ENCODE data around the gene KCNIP1.

The KCNIP1 gene

DNA sequence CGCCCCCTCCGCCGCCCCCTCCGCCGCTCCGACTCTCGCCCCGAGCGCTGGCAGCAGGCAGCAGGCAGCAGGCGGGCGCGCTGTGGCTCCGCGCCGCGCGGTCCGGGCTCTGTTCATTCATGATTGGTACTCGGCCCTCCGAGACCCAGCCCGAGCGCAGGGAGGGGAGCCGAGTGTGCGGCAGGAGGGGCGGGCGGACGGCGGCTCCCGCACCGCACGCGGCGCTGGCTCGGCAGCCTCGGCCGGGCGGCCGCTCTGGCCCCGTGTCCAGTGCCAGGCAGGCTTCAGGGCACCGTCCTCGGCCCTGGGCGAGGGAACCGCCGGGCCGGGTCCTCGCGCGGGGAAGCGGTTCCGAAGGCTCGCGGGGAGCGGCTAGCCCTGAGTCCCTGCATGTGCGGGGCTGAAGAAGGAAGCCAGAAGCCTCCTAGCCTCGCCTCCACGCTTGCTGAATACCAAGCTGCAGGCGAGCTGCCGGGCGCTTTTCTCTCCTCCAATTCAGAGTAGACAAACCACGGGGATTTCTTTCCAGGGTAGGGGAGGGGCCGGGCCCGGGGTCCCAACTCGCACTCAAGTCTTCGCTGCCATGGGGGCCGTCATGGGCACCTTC is at the start of gene KCNIP1:
Gene KCNIP1 (plus strand): TSS at position 31 of the 607 bp plus-strand sequence.
- Histone ChIP-seq H3K27ac (ENCODE audit: extremely low read depth, low read depth, low read length) (no peak within 1 kb of the TSS; the same call in 1 of the 2 replicates), H3K4me3 (ENCODE audit: low read depth, low read length) (peak within 1 kb of the TSS; percentile 11; the same call in 1 of the 2 replicates), H3K4me1 (ENCODE audit: control insufficient read depth, insufficient read depth, low read length) (no peaks in the 10 kb centered on the region), H3K9me3 (ENCODE audit: control insufficient read depth, insufficient read depth, low read depth, low read length) (no peaks in the 10 kb centered on the region), H3K36me3 (ENCODE audit: control insufficient read depth in 2 of 2, insufficient read depth in 1 of 2, low read length in 2 of 2) (no peaks in the 10 kb centered on the region)
- TF ChIP-seq ZBTB20 (tag by site-specific recombination; IDR thresholded peaks at IDR 0.05) (no peak), ZBTB26 (tag by site-specific recombination; optimal IDR thresholded peaks at IDR 0.05) (peak; percentile 21), ZNF558 (tag by site-specific recombination; IDR thresholded peaks at IDR 0.05) (no peak), ZNF518A (tag by site-specific recombination; conservative IDR thresholded peaks at IDR 0.05; ENCODE audit: low read depth) (no peak)
- ChIA-PET POLR2A (no interaction called here), CTCF (interaction anchor here (0.7 kb wide), 1 partner anchor 171 kb away, joined by 3 read pairs; no protein-coding TSS in a partner anchor)

GRCh38 chr5:170463426-170463825 is 40.4 kb upstream of the KCNIP1 start:
- Histone ChIP-seq H3K4me1 (ENCODE audit: control insufficient read depth, insufficient read depth, low read length) (no peaks in the 10 kb centered on the region), H3K4me3 (ENCODE audit: low read depth, low read length) (no peak overlapping the region), H3K36me3 (ENCODE audit: control insufficient read depth in 2 of 2, insufficient read depth in 1 of 2, low read length in 2 of 2) (no peaks in the 10 kb centered on the region), H3K27ac (ENCODE audit: extremely low read depth, low read depth, low read length) (no peak overlapping the region), H3K9me3 (ENCODE audit: control insufficient read depth, insufficient read depth, low read depth, low read length) (no peaks in the 10 kb centered on the region)
- CTCF ChIA-PET: interaction anchor here (0.7 kb wide), 1 partner anchor 156 kb away, joined by 3 read pairs; no protein-coding TSS in a partner anchor
- TF ChIP-seq ZNF19 (tag by site-specific recombination; IDR thresholded peaks at IDR 0.05; ENCODE audit: low read depth) (no peak), ZNF664 (tag by site-specific recombination; IDR thresholded peaks at IDR 0.05) (no peak), ZNF654 (tag by site-specific recombination; IDR thresholded peaks at IDR 0.05; ENCODE audit: low read depth) (no peak), ZNF843 (tag by site-specific recombination; IDR thresholded peaks at IDR 0.05) (no peak), ZNF785 (tag by site-specific recombination; IDR thresholded peaks at IDR 0.05) (no peak), ZNF202 (tag by site-specific recombination; IDR thresholded peaks at IDR 0.05; ENCODE audit: borderline replicate concordance) (no peak), RBAK (tag by site-specific recombination; IDR thresholded peaks at IDR 0.05) (no peak), GLIS2 (tag by site-specific recombination; IDR thresholded peaks at IDR 0.05) (no peak), HOXC10 (CRISPR knock-in tag; IDR thresholded peaks at IDR 0.05) (no peak), ZNF169 (tag by site-specific recombination; IDR thresholded peaks at IDR 0.05) (no peak), ZNF677 (tag by site-specific recombination; IDR thresholded peaks at IDR 0.05) (no peak), ZFHX2 (tag by site-specific recombination; conservative IDR thresholded peaks at IDR 0.05) (no peak)
- POLR2A ChIA-PET: no interaction called here

All from HEK293 (cell line).